ENCODE results near the gene C11orf87.

The C11orf87 gene

DNA sequence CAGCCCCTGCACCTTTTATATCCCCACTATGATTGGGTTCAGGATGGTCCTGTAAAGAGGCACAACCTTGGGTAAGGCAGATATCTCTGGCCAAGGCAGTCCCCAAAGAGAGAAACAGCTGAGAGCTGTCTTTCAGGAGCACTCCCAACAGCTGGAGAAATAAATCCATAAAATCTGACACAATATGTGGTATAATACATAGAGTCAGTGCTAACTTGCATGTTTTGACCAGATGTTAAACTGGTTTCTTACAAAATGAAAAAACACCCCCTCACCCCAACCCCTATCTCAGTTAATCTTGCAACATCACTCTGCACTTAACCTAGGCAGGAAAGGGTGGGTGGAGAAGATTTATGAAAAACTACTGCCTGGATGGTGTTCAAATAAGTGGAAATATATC lies 44.0 kb upstream of the C11orf87 start:
- no peaks in the 10 kb centered on the region for H3K4me1 ChIP-seq (ENCODE audit: low read depth, poor library complexity, severe bottlenecking)
- no peaks in the 10 kb centered on the region for H3K79me2 ChIP-seq (ENCODE audit: insufficient read depth, low read depth)
- H3K36me3 ChIP-seq (ENCODE audit: insufficient read depth) = no peaks in the 10 kb centered on the region
- H2AFZ ChIP-seq (ENCODE audit: low read depth) = no peak overlapping the region
- H4K20me1 ChIP-seq (ENCODE audit: insufficient read depth) = no peaks in the 10 kb centered on the region
- no peak overlapping the region for H3K27ac ChIP-seq
- no peak for TF ChIP-seq CTCF (conservative IDR thresholded peaks at IDR 0.05; ENCODE audit: low read depth, low read length)
- no peak overlapping the region for H3K4me2 ChIP-seq
- no peak overlapping the region for H3K9ac ChIP-seq
- no peaks in the 10 kb centered on the region for H3K27me3 ChIP-seq (ENCODE audit: insufficient read depth, low read depth)
- no peak overlapping the region for H3K4me3 ChIP-seq (IDR thresholded peaks at IDR 0.05; ENCODE audit: insufficient read depth, low read depth, low read length)

- Histone ChIP-seq H2AFZ (ENCODE audit: low read depth) (no peak overlapping the region), H3K4me1 (ENCODE audit: low read depth, poor library complexity, severe bottlenecking) (no peaks in the 10 kb centered on the region), H3K27me3 (ENCODE audit: insufficient read depth, low read depth) (no peaks in the 10 kb centered on the region), H3K79me2 (ENCODE audit: insufficient read depth, low read depth) (no peaks in the 10 kb centered on the region), H3K36me3 (ENCODE audit: insufficient read depth) (no peaks in the 10 kb centered on the region), H3K27ac (no peak overlapping the region), H3K4me3 (IDR thresholded peaks at IDR 0.05; ENCODE audit: insufficient read depth, low read depth, low read length) (no peak overlapping the region), H4K20me1 (ENCODE audit: insufficient read depth) (no peaks in the 10 kb centered on the region), H3K4me2 (no peak overlapping the region), H3K9ac (no peak overlapping the region)
- TF ChIP-seq CTCF (conservative IDR thresholded peaks at IDR 0.05; ENCODE audit: low read depth, low read length) = no peak
Observed at GRCh38 chr11:109383306-109383705, 38.7 kb upstream of the C11orf87 start.

DNA sequence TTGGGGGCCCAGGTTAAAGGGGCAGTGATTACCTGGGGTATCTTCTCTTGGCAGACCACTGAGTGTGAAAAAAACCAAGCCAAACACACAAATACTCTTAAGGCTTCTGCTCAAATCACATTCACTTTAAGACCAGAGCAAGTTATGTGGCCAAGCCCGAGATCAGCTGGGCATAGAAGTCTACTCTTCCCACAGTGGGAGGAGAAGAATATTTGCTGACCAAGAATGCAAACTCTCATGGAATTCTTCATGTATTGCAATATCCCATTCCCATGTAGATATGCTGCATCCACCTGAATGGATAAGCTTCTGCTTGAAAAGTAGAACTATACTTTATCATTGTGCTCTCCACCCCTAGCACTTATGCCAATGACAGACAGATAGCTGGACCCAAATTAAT lies 37.1 kb upstream of the C11orf87 start:
- no peak for TF ChIP-seq CTCF (conservative IDR thresholded peaks at IDR 0.05; ENCODE audit: low read depth, low read length)
- H2AFZ ChIP-seq (ENCODE audit: low read depth) = no peak overlapping the region

GRCh38 chr11:109388982-109389381 lies 33.0 kb upstream of the C11orf87 start:
- Histone ChIP-seq H3K4me2 (no peak overlapping the region), H3K36me3 (ENCODE audit: insufficient read depth) (no peaks in the 10 kb centered on the region), H3K4me1 (ENCODE audit: low read depth, poor library complexity, severe bottlenecking) (no peaks in the 10 kb centered on the region), H3K9ac (no peak overlapping the region), H3K79me2 (ENCODE audit: insufficient read depth, low read depth) (no peaks in the 10 kb centered on the region), H3K27me3 (ENCODE audit: insufficient read depth, low read depth) (no peaks in the 10 kb centered on the region), H2AFZ (ENCODE audit: low read depth) (no peak overlapping the region), H3K4me3 (IDR thresholded peaks at IDR 0.05; ENCODE audit: insufficient read depth, low read depth, low read length) (no peak overlapping the region), H4K20me1 (ENCODE audit: insufficient read depth) (no peaks in the 10 kb centered on the region), H3K27ac (no peak overlapping the region)
- no peak for TF ChIP-seq CTCF (conservative IDR thresholded peaks at IDR 0.05; ENCODE audit: low read depth, low read length)

More for the DNA sequence above, 37.1 kb upstream of the C11orf87 start:
- Histone ChIP-seq H3K27me3 (ENCODE audit: insufficient read depth, low read depth) (no peaks in the 10 kb centered on the region), H3K4me2 (no peak overlapping the region), H3K4me1 (ENCODE audit: low read depth, poor library complexity, severe bottlenecking) (no peaks in the 10 kb centered on the region), H3K36me3 (ENCODE audit: insufficient read depth) (no peaks in the 10 kb centered on the region), H3K9ac (no peak overlapping the region), H3K4me3 (IDR thresholded peaks at IDR 0.05; ENCODE audit: insufficient read depth, low read depth, low read length) (no peak overlapping the region), H4K20me1 (ENCODE audit: insufficient read depth) (no peaks in the 10 kb centered on the region), H3K27ac (no peak overlapping the region), H3K79me2 (ENCODE audit: insufficient read depth, low read depth) (no peaks in the 10 kb centered on the region)

Measured in KMS-11 (cell line).